Adrenal gland (tissue), 5 donors: ENCODE measurements around the gene WDR70.

Experiments
- CTCF ChIP-seq, 6 experiments: fragments of 450-650 bp in 4 of 6; fragments of 200-600 bp in 2 of 6; sonication (generic) in 1 of 6; IDR thresholded peaks; 1 replicate in 5 of 6; 2 replicates in 1 of 6; pipeline versions ENCODE4 v1.5.1 to v1.8.0; 2016 to 2021; ENCODE audit warnings: antibody characterized with exemption in 6 of 6, mild to moderate bottlenecking in 2 of 6, moderate library complexity in 1 of 6
- POLR2A ChIP-seq, 2 donors: fragments of 450-650 bp; IDR thresholded peaks; one replicate each; pipeline ENCODE4 v1.6.1; 2017; ENCODE audit warnings: antibody characterized with exemption in 2 of 2, mild to moderate bottlenecking in 2 of 2, moderate library complexity in 1 of 2
- donor health status: DM: no; HTN: no; CAD: no.

GRCh38 chr5:37740331-37741066 lies 361.4 kb downstream of the WDR70 start:
- TF ChIP-seq CTCF (IDR thresholded peaks at IDR 0.05) (no peak), POLR2A (IDR thresholded peaks at IDR 0.05) (no peak)
